Ascending aorta (tissue), 2 donors: Measurements from ENCODE around the gene ZNF491. TPM values are rescaled to one million over a fixed set of nuclear protein-coding genes. Genes with fewer than 3 reads are reported as not detected.
A peak's percentile ranks its signal among the peaks of the same experiment; 100 is the strongest.
"Not testable (repeated sequence)": the region's sequence is repeated elsewhere in the genome, so short reads cannot be mapped to it uniquely, and the experiment has no call there.

Experiments
- DNase-seq, 2 donors: peaks; one replicate each; pipeline ENCODE4 v3.0.0-alpha.2; 2019; ENCODE audit warnings: low spot score in 2 of 2
- H3K27ac ChIP-seq, 2 donors: fragments of 200-600 bp; sonication (generic); one replicate each; pipeline ENCODE4 v1.5.1; 2016 to 2017; ENCODE audit warnings: mild to moderate bottlenecking in 1 of 2
- H3K27me3 ChIP-seq: fragments of 200-600 bp; sonication (generic); one replicate; pipeline ENCODE4 v1.5.1; 2017
- H3K36me3 ChIP-seq, 2 donors: fragments of 200-600 bp; sonication (generic); one replicate each; pipeline ENCODE4 v1.5.1; 2016
- H3K4me1 ChIP-seq, 2 donors: fragments of 200-600 bp; sonication (generic); one replicate each; pipeline ENCODE4 v1.5.1; 2016 to 2017; ENCODE audit warnings: mild to moderate bottlenecking in 1 of 2
- H3K4me3 ChIP-seq, 2 donors: fragments of 200-600 bp; sonication (generic); one replicate each; pipeline ENCODE4 v1.5.1; 2016 to 2017; ENCODE audit warnings: mild to moderate bottlenecking in 1 of 2
- H3K9me3 ChIP-seq, 2 donors: fragments of 200-600 bp; sonication (generic); one replicate each; pipeline ENCODE4 v1.5.1; 2016
- CTCF ChIP-seq, 3 experiments: fragments of 200-600 bp in 2 of 3; fragments of 450-650 bp in 1 of 3; sonication (generic) in 2 of 3; IDR thresholded peaks; one replicate each; pipeline ENCODE4 v1.5.1; 2016 to 2019; ENCODE audit warnings: antibody characterized with exemption in 3 of 3, mild to moderate bottlenecking in 1 of 3, moderate library complexity in 1 of 3
- intact Hi-C: fragments of 100-400 bp; cut with DNase I; formaldehyde crosslinking; loops from one replicate; pipeline ENCODE4 v1.15.1; 2023
- total RNA-seq: library from RNA; depleted of rRNA; stranded (reverse); fragments of >200 nt; gene quantifications from one replicate; pipeline ENCODE4 v1.1.0, GENCODE V29; 2016

Gene ZNF491
- total RNA-seq, 1 donor from 2014 or later: not detected

- H3K36me3 ChIP-seq: peaks cover 11 to 19% of the 10 kb centered on the region in 2 donors
Observed at GRCh38 chr19:11807099-11807380, 8.7 kb downstream of the ZNF491 start.

GRCh38 chr19:11813703-11814028 lies 15.3 kb downstream of the ZNF491 start:
- no peak for DNase-seq
- no peak for TF ChIP-seq CTCF (IDR thresholded peaks at IDR 0.05)
- intact Hi-C loops: loop anchor here (1.0 to 5.0 kb wide), 5 partner anchors 15 to 174 kb away; partner anchors contain the start of genes ZNF439 and ZNF491

More at GRCh38 chr19:11807099-11807380, 8.7 kb downstream of the ZNF491 start:
- Histone ChIP-seq H3K9me3 (peaks cover 19 to 32% of the 10 kb centered on the region in 2 donors), H3K4me1 (no peaks in the 10 kb centered on the region), H3K27me3 (no peaks in the 10 kb centered on the region), H3K4me3 (no peak overlapping the region), H3K27ac (no peak overlapping the region)
- intact Hi-C loops: no loop called here
- no peak for DNase-seq
- no peak for TF ChIP-seq CTCF (IDR thresholded peaks at IDR 0.05)

GRCh38 chr19:11814029-11814699 lies 15.8 kb downstream of the ZNF491 start, which contains the start of gene ZNF440:
Gene ZNF440, plus strand, starts transcription at chr19:11814273. Its CDS starts 175 bp downstream, at chr19:11814448.
- Histone ChIP-seq H3K27me3 (no peaks in the 10 kb centered on the region), H3K27ac (peak within 1 kb of the TSS; percentile 85 to 93), H3K4me1 (peaks cover 0 to 3% of the 10 kb centered on the region in 2 donors), H3K36me3 (peaks cover under 1 to 2% of the 10 kb centered on the region in 2 donors), H3K4me3 (peak within 1 kb of the TSS; percentile 84 to 90), H3K9me3 (peaks cover 0 to 6% of the 10 kb centered on the region in 2 donors)
- TF ChIP-seq CTCF (IDR thresholded peaks at IDR 0.05): no peak
- DNase-seq: peak; percentile 85 to 98
- intact Hi-C loops: loop anchor here (1.0 to 5.0 kb wide), 5 partner anchors 16 to 173 kb away; partner anchors contain the start of genes ZNF439 and ZNF491

More at GRCh38 chr19:11813703-11814028, 15.3 kb downstream of the ZNF491 start:
- Histone ChIP-seq H3K27me3 (no peaks in the 10 kb centered on the region), H3K9me3 (peaks cover 0 to 5% of the 10 kb centered on the region in 2 donors), H3K4me3 (peak overlapping the region; percentile 84 to 90), H3K36me3 (no peaks in the 10 kb centered on the region), H3K27ac (no peak overlapping the region), H3K4me1 (peaks cover 0 to 3% of the 10 kb centered on the region in 2 donors)

GRCh38 chr19:11814700-11815035 lies 16.3 kb downstream of the ZNF491 start:
- peaks cover 0 to 11% of the 10 kb centered on the region in 2 donors for H3K9me3 ChIP-seq
- TF ChIP-seq CTCF (IDR thresholded peaks at IDR 0.05): no peak
- H3K27me3 ChIP-seq: no peaks in the 10 kb centered on the region
- H3K27ac ChIP-seq: peak overlapping the region; percentile 85 to 93
- intact Hi-C loops: loop anchor here (1.0 to 5.0 kb wide), 5 partner anchors 16 to 173 kb away; partner anchors contain the start of genes ZNF439 and ZNF491
- H3K4me3 ChIP-seq: peak overlapping the region; percentile 84 to 90
- no peak for DNase-seq
- peaks cover 0 to 3% of the 10 kb centered on the region in 2 donors for H3K4me1 ChIP-seq
- peaks cover 5 to 7% of the 10 kb centered on the region in 2 donors for H3K36me3 ChIP-seq

- no peak overlapping the region for H3K4me3 ChIP-seq
- intact Hi-C loops: no loop called here
- DNase-seq: no peak
- H3K36me3 ChIP-seq: peaks cover 17 to 23% of the 10 kb centered on the region in 2 donors
- no peaks in the 10 kb centered on the region for H3K4me1 ChIP-seq
- no peaks in the 10 kb centered on the region for H3K27me3 ChIP-seq
- no peak for TF ChIP-seq CTCF (IDR thresholded peaks at IDR 0.05)
- H3K9me3 ChIP-seq: peaks cover 3 to 74% of the 10 kb centered on the region in 2 donors
- no peak overlapping the region for H3K27ac ChIP-seq
Observed at GRCh38 chr19:11821474-11822109, 23.3 kb downstream of the ZNF491 start.

- H3K4me3 ChIP-seq, H3K27ac ChIP-seq, H3K27me3 ChIP-seq, intact Hi-C loops, DNase-seq, H3K4me1 ChIP-seq: not testable (repeated sequence)
- Histone ChIP-seq H3K9me3 (peaks cover 61 to 99% of the 10 kb centered on the region in 2 donors), H3K36me3 (peaks cover 27 to 71% of the 10 kb centered on the region in 2 donors)
Observed at GRCh38 chr19:11828957-11829876, 30.9 kb downstream of the ZNF491 start.
